Activated naive CD8-positive, alpha-beta T cell (primary cell): ENCODE measurements around the gene LMO2.

Source experiments
- H3K27ac Mint-ChIP-seq: one replicate; pipeline ENCODE4 v1.8.0; 2021; ENCODE audit warnings: mixed read lengths
- H3K27me3 Mint-ChIP-seq: one replicate; pipeline ENCODE4 v1.8.0; 2021; ENCODE audit warnings: mixed read lengths
- H3K36me3 Mint-ChIP-seq: one replicate; pipeline ENCODE4 v1.8.0; 2021; ENCODE audit warnings: mixed read lengths
- H3K4me1 Mint-ChIP-seq: one replicate; pipeline ENCODE4 v1.8.0; 2021; ENCODE audit warnings: low read depth, mixed read lengths
- H3K4me3 Mint-ChIP-seq: one replicate; pipeline ENCODE4 v1.8.0; 2021; ENCODE audit warnings: mild to moderate bottlenecking, mixed read lengths
- H3K9me3 Mint-ChIP-seq: one replicate; pipeline ENCODE4 v1.8.0; 2021; ENCODE audit warnings: low read depth, mixed read lengths

Gene LMO2

DNA sequence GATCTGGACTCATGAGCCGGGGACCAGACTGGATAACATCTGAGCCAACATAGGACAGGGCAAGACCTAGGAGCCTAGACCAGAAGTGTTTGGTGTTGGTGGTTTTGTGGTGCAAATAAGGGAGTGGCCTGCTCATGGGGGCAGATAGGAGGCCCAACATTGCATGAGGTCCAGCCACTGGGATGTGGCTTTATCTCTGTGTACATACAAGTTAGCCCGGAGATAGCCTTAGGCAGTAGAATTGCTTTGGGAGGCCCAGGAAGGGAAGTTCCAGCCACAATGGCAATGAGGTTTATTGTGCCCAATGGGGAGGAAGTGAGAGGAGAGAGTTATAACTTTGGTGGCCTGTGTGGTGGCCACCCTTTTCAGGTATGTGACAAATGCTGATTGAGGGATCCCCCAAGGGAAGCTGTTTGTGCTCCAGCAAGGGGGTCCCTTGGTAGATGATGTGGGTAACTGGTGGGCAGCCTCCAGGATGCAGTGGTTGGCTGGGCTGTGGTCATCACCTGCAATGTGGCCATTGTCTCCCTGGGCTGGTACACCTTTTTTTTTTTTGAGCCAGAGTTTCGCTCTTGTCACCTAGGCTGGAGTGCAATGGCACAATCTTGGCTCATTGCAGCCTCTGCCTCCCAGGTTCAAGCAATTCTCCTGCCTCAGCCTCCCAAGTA lies 6.4 kb downstream of the LMO2 start:
- peaks cover 6% of the 10 kb centered on the region for H3K36me3 Mint-ChIP-seq
- H3K27ac Mint-ChIP-seq, result no peak overlapping the region
- peaks cover 67% of the 10 kb centered on the region for H3K27me3 Mint-ChIP-seq
- no peak overlapping the region for H3K4me3 Mint-ChIP-seq
- H3K4me1 Mint-ChIP-seq, result no peaks in the 10 kb centered on the region
- no peaks in the 10 kb centered on the region for H3K9me3 Mint-ChIP-seq

DNA sequence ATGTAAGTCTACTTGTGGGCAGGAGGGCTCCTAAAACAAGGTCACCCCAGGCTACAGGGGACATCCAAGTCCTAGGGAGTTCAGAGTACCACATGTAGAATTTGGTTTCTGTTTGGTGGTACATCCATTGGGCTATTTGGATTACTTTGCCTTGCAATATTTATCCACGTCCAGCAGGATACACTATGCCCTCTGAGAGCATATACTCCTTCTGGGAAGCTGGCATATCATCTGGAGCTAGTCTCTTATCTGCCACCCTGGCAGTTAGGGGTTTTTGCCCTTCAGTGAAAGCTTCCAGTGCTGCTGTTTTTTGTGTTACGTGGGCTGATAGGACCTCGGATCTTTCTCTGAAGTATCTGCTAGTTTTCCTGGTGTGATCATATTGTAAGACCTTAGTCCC lies 7.3 kb downstream of the LMO2 start:
- no peaks in the 10 kb centered on the region for H3K4me1 Mint-ChIP-seq
- H3K27me3 Mint-ChIP-seq, result peaks cover 65% of the 10 kb centered on the region
- no peak overlapping the region for H3K27ac Mint-ChIP-seq
- no peaks in the 10 kb centered on the region for H3K9me3 Mint-ChIP-seq
- no peak overlapping the region for H3K4me3 Mint-ChIP-seq
- H3K36me3 Mint-ChIP-seq, result peaks cover 2% of the 10 kb centered on the region

DNA sequence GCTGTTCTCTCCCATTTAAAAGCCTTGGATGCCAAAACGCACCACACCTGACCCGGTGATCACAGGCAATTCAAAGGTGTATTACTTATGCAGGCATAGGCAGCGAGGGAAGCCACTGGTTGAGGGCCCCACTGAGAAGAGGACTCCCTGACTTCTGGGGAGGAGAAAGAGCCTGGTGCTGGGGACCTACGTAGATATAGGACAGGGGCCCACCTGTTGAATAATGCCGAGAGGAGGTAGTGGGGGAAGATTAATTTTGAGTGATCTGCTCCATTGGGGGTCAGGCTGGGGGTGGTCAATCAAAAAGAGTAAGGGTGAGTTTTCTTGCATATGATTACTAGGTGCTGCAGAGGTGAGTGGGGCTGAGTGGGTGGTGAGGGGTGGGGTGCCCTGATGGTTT lies 7.8 kb downstream of the LMO2 start:
- Mint-ChIP-seq H3K27me3 (peaks cover 62% of the 10 kb centered on the region), H3K27ac (no peak overlapping the region), H3K9me3 (no peaks in the 10 kb centered on the region), H3K36me3 (no peaks in the 10 kb centered on the region), H3K4me3 (no peak overlapping the region), H3K4me1 (no peaks in the 10 kb centered on the region)

DNA sequence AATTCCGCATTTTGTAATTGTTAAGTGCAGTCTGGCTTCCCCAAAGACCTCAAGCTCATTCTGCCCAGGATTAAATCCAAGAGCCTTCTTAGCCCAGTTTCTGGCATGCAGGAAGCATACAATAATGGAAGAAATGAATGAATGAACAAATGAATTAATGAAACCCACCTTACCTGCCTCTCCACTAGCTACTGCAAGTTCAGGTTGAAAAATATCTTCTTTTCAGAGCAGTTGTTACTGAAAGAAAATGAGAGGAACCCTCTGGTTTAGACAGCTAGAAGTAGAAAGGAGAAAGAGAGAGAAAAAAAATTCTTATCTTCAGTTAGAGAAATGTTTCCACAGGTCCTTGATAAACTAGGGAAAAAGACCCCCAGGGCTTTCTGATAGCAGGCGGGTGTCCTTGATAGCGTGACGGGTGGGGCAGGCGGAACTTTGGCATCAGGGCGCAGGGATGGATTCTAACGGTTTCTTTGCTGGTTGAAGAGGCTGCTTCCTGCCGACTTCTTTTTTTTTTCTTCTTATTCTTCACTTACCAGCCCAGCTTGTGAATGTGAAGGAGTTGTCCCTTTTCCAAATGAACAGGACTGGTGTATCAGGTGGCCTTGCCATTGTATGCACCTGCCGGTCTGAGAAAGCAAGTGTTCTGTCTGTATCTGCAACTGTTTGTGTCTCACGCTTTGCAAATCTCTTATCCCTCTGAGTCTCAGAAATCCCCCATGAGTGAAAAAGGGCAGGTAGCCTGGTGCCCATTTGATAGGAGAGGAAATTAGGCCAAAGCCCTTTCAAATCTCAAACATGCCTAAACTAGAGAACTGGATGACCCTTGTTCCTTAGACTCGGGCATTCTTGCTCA lies 10.0 kb downstream of the LMO2 start:
- no peak overlapping the region for H3K4me3 Mint-ChIP-seq
- no peak overlapping the region for H3K27ac Mint-ChIP-seq
- H3K27me3 Mint-ChIP-seq, result peaks cover 59% of the 10 kb centered on the region
- H3K36me3 Mint-ChIP-seq, result no peaks in the 10 kb centered on the region
- H3K9me3 Mint-ChIP-seq, result no peaks in the 10 kb centered on the region
- H3K4me1 Mint-ChIP-seq, result no peaks in the 10 kb centered on the region

DNA sequence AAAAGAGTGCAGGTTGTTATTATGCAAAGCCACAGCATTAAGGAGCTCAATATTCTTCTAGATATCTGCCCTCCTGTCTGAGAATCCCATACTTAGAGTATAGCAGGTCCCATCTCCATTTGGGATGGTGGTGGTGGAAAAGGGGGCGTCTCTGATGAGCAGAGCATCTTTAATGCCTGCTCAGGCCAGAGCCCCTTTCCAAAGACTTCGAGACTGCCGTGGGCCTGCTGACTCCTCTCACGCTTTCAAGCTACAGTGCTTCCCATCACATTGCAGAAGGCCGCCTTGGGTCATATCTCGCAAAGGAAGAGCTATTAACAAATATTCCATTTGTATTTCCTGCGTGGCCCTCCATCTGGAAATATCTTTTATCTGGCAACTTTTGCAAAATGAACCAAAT lies 10.9 kb downstream of the LMO2 start:
- H3K4me3 Mint-ChIP-seq, result no peak overlapping the region
- H3K27me3 Mint-ChIP-seq, result peaks cover 59% of the 10 kb centered on the region
- H3K27ac Mint-ChIP-seq, result no peak overlapping the region
- H3K36me3 Mint-ChIP-seq, result no peaks in the 10 kb centered on the region
- H3K4me1 Mint-ChIP-seq, result no peaks in the 10 kb centered on the region
- no peaks in the 10 kb centered on the region for H3K9me3 Mint-ChIP-seq

DNA sequence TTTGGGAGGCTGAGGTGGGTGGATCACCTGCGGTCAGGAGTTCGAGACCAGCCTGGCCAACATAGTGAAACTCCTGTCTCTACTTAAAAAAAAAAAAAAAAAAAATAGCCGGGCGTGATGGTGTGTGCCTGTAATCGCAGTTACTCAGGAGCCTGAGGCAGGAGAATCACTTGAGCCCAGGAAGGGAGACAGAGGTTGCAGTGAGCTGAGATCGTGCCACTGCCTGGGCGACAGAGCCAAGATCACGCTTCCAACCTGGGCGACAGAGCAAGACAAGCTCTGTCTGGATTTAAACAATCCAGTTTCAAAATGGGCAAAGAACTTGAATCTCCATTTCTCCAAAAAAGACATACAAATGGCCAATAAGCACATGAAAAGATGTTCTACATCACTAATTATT lies 12.5 kb downstream of the LMO2 start:
- no peak overlapping the region for H3K4me3 Mint-ChIP-seq
- peaks cover 60% of the 10 kb centered on the region for H3K27me3 Mint-ChIP-seq
- H3K27ac Mint-ChIP-seq, result no peak overlapping the region
- no peaks in the 10 kb centered on the region for H3K4me1 Mint-ChIP-seq
- no peaks in the 10 kb centered on the region for H3K9me3 Mint-ChIP-seq
- no peaks in the 10 kb centered on the region for H3K36me3 Mint-ChIP-seq

DNA sequence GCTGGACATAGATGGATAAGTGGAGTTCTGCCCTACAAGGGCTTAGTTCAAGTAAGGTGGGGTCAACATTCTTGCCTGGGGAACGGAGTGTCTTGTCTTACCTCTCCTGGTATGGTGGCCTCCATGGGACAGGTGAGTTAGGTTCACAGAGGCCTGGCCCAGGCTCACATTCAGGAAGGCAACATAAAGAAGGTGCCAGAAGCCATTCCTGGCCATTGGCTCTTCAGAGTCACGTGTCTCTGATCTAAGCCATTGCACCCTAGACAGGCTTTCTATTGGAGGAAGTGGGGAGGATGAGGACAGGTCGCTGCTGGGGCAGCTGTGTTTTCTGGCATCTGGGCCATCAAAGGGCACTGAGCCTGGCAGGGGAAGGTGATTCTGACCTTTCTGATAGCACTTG lies 14.8 kb downstream of the LMO2 start:
- no peak overlapping the region for H3K27ac Mint-ChIP-seq
- H3K4me3 Mint-ChIP-seq, result no peak overlapping the region
- peaks cover 57% of the 10 kb centered on the region for H3K27me3 Mint-ChIP-seq
- no peaks in the 10 kb centered on the region for H3K36me3 Mint-ChIP-seq
- no peaks in the 10 kb centered on the region for H3K9me3 Mint-ChIP-seq
- no peaks in the 10 kb centered on the region for H3K4me1 Mint-ChIP-seq

DNA sequence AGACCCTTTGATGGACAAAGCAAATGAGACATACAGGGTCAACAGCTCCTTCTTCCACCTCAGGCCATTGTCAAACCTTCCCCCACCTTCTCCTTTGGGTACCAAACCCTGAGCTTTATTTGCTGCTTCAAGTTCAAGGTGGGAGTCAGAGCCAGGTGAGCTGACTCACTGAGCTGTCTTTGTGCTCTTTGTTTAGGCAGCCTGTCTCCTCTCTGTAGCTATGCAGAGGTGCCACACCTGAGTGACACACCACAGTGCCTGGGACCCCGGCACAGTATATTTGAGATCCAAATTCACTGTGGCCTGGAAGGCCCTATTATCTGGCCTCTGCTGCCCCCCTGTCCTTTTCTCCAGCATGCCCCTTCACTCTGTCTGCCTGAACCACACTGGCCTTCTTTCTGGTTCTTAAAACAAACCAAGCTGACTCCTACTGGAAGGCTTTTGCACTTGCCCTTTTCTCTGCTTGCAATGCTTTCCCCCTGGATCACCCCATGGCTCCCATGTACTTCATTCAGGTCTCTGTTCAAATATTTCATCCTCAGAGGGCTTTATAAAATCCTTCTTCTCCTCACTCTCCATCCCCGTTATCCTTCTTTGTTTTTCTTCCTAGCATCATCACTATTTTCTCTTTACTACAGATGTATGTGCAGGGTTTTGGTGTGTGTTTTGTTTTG lies 16.1 kb downstream of the LMO2 start:
- peaks cover 2% of the 10 kb centered on the region for H3K4me1 Mint-ChIP-seq
- peaks cover 51% of the 10 kb centered on the region for H3K27me3 Mint-ChIP-seq
- no peaks in the 10 kb centered on the region for H3K36me3 Mint-ChIP-seq
- H3K27ac Mint-ChIP-seq, result no peak overlapping the region
- H3K4me3 Mint-ChIP-seq, result no peak overlapping the region
- H3K9me3 Mint-ChIP-seq, result no peaks in the 10 kb centered on the region

DNA sequence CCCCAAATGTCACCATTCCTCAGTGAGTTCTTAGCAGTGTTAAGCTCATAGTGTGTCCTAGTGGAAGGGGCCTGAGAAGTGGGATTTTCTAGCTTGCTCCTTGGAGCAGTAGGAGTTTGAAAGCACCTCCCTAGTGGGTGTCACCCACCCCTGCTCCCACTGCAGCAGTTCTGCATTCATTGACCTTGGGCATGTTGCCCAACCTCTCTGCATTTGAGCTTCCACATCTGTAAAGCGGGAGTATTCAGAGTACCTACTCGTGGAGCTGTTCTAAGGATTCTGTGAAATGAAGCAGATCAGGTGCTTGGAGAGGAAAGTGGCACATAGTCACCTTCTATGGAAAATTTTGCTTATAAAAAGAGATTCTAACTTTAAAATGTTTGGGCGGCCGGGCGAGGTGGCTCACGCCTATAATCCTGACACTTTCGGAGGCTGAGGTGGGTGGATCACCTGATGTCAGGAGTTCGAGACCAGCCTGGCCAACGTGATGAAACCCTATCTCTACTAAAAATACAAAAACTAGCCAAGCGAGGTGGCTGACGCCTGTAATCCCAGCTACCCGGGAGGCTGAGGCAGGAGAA lies 16.9 kb downstream of the LMO2 start:
- H3K4me1 Mint-ChIP-seq, result peaks cover 7% of the 10 kb centered on the region
- peaks cover 53% of the 10 kb centered on the region for H3K27me3 Mint-ChIP-seq
- H3K4me3 Mint-ChIP-seq, result no peak overlapping the region
- no peak overlapping the region for H3K27ac Mint-ChIP-seq
- H3K9me3 Mint-ChIP-seq, result no peaks in the 10 kb centered on the region
- no peaks in the 10 kb centered on the region for H3K36me3 Mint-ChIP-seq

DNA sequence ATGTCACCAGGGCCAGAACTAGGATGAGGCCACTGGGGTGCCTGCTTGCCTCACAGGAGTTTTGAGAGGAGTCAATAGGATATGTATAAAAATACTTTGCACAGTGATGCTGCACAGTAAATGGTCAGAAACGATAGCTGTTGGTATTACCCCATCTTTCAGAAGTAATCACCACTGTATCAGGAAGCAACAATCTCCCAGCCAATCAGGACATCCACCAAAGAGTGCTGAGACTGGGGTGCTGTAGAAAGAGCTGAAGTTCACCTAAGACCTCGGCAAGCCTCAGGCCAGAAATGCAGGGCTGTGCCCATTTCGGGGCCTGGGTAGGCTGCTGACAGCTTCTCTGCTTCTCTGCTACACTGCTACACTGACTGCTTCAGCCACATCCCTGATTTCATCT lies 17.4 kb downstream of the LMO2 start:
- Mint-ChIP-seq H3K27me3 (peaks cover 52% of the 10 kb centered on the region), H3K4me1 (peaks cover 10% of the 10 kb centered on the region), H3K27ac (no peak overlapping the region), H3K4me3 (no peak overlapping the region), H3K36me3 (no peaks in the 10 kb centered on the region), H3K9me3 (no peaks in the 10 kb centered on the region)

DNA sequence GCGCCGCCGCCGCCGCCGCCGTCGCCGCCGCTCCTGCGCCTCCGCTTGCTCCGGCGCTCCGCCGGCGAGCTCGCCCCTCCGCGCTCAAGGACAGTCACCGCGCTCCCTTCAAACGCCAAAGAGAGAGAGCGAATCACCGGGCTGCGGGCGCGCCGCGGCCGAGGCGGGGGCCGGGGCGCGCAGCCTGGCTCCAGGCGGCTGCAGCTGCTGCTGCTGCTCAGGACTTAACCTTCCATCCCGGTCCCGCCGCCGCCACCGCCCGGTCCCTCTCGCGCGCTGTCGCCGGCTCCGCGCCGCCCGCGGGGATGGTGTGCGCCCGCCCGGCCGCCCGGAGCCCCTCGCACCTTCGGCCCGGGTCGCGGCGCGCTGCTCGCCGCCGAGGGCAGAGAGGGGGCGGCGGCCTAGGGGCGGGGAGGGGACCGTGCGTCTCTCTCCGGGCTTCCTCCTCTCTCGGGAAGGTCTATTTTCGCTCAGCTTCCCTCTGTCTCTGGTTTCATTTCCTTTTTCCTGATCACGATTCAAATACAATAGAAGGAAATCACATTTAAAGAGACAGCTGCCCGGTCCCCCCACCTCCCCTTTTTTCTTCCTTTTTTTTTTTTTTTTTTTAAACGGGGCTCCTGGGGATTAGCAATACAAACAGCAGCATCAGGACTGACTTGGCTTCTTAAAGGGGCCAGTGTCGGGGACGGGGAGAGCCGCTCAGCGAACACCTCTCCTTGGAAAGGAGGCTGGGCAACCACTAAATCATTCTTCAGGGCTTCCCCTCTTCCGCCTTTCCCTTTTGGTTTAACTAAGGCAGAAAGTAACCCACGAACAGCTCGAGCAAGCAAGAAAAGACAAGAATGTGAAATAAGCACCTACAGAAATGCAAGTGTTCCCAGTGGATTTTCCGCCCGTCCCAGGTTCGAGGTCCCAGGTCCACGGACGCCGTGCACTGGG lies 22.1 kb downstream of the LMO2 start:
- peaks cover 47% of the 10 kb centered on the region for H3K27me3 Mint-ChIP-seq
- peaks cover 17% of the 10 kb centered on the region for H3K4me1 Mint-ChIP-seq

DNA sequence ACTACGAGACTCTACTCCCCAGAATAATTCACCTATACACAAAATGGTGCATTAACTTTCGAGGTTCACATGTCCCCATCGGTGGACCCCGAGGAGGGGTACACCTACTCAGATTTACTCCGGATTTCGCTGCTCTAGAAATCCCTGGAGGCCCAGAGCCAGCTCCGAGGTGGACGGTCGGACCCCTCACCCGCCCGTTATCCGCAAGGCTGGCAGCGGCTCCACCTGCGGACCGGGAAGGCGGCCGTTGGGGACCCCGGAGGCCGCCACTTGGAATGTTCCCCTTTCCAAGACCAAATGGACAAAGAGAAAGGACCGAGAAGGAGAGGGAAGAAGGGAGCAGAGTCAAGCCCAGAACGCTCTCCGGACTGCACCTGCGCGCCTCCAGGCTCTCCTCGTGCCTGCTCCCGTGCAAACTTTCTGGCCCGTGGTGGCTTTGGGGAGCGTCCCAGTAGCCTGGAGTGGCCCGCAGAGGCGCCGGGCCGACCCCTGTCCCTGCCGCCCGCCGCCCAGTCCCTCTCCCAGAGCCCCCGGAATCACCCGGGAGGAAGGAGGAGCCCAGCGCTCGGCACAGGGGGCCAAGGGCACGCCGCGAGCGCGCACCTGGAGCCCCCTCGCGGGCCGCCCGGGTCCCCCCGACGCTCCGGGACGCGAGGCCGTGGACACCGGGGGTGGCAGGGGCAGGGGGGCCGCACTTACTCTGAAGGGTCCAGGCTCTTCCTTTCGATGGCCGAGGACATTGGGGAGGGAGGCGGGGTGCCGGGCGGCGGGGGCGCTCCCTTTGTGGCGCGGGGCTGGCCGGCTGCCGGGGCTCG lies 23.0 kb downstream of the LMO2 start:
- Mint-ChIP-seq H3K36me3 (no peaks in the 10 kb centered on the region), H3K4me1 (peaks cover 17% of the 10 kb centered on the region), H3K4me3 (peak overlapping the region; percentile 67), H3K9me3 (no peaks in the 10 kb centered on the region), H3K27ac (no peak overlapping the region), H3K27me3 (peaks cover 47% of the 10 kb centered on the region)

More for the DNA sequence above, 22.1 kb downstream of the LMO2 start:
- no peaks in the 10 kb centered on the region for H3K36me3 Mint-ChIP-seq
- no peaks in the 10 kb centered on the region for H3K9me3 Mint-ChIP-seq
- H3K27ac Mint-ChIP-seq, result no peak overlapping the region
- H3K4me3 Mint-ChIP-seq, result peak overlapping the region; percentile 92

DNA sequence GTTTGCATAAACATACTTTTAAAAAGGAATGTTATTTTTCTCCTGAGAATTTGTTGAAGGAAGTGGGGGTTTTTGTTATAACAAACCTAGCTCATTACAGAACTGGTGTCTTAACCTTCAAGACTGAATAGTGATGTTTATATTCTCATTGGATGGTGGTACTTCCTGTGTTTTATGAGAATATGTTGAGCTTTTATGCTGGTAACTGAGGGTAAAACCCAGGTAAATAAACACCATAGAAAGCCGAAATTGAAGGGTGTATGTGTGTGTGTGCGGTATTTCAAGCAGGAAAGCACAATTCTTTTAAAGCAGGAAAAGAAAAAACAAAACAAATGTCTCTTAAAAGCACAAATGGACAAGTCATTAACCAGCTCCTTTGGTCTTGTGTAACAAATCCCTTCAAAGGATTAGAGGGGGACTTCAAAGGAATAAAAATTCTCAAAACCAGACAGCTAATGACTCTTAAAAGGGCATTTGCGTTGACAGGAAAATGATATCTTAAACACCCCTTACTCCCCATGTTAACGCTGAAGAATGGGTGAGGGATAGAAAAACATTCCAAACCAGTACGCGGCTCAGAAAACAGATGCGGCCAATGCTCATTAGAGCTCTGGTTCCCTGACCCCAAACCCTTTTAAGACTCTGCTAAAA lies 23.8 kb downstream of the LMO2 start:
- Mint-ChIP-seq H3K36me3 (no peaks in the 10 kb centered on the region), H3K27me3 (peaks cover 43% of the 10 kb centered on the region), H3K27ac (no peak overlapping the region), H3K4me1 (peaks cover 17% of the 10 kb centered on the region), H3K9me3 (no peaks in the 10 kb centered on the region), H3K4me3 (peak overlapping the region; percentile 67)
